EL (cell line): ENCODE data around the gene CHRNA7.

Experiments used
- DNase-seq: peaks from one replicate; pipeline ENCODE4 v3.0.0-alpha.2; 2016

Gene CHRNA7

GRCh38 chr15:32029862-32030781 is at the start of gene CHRNA7:
TSS of gene CHRNA7 (plus strand) at chr15:32030515. CDS start at chr15:32030595, 80 bp downstream.
- DNase-seq: peak; percentile 8

GRCh38 chr15:31985607-31986006 is 44.7 kb upstream of the CHRNA7 start:
- no peak for DNase-seq

GRCh38 chr15:31993062-31993461 is 37.3 kb upstream of the CHRNA7 start:
- no peak for DNase-seq

GRCh38 chr15:31997711-31998110 is 32.6 kb upstream of the CHRNA7 start:
- DNase-seq: no peak

GRCh38 chr15:32003558-32003957 is 26.8 kb upstream of the CHRNA7 start:
- DNase-seq: no peak

GRCh38 chr15:32004249-32004648 is 26.1 kb upstream of the CHRNA7 start:
- no peak for DNase-seq

GRCh38 chr15:32007355-32007960 is 22.9 kb upstream of the CHRNA7 start:
- DNase-seq: no peak

- DNase-seq: no peak
Observed at GRCh38 chr15:32014953-32015352, 15.4 kb upstream of the CHRNA7 start.

GRCh38 chr15:32020156-32020555 is 10.2 kb upstream of the CHRNA7 start:
- no peak for DNase-seq

- DNase-seq: no peak
Observed at GRCh38 chr15:32028921-32029320, 1.4 kb upstream of the CHRNA7 start.

- no peak for DNase-seq
Observed at GRCh38 chr15:32029409-32029861, 880 bp upstream of the CHRNA7 start.

GRCh38 chr15:32030795-32031194 is 480 bp downstream of the CHRNA7 start:
- no peak for DNase-seq

- DNase-seq: no peak
Observed at GRCh38 chr15:32033186-32033890, 3.0 kb downstream of the CHRNA7 start.

GRCh38 chr15:32034106-32034505 is 3.8 kb downstream of the CHRNA7 start:
- no peak for DNase-seq

GRCh38 chr15:32035285-32035684 is 5.0 kb downstream of the CHRNA7 start:
- no peak for DNase-seq

GRCh38 chr15:32036971-32037370 is 6.7 kb downstream of the CHRNA7 start:
- no peak for DNase-seq

GRCh38 chr15:32041294-32041693 is 11.0 kb downstream of the CHRNA7 start:
- DNase-seq: no peak

GRCh38 chr15:32042269-32042972 is 12.1 kb downstream of the CHRNA7 start:
- peak; percentile 3 for DNase-seq

GRCh38 chr15:32053719-32054118 is 23.4 kb downstream of the CHRNA7 start:
- no peak for DNase-seq

- DNase-seq: no peak
Observed at GRCh38 chr15:32057876-32058425, 27.6 kb downstream of the CHRNA7 start.

- DNase-seq: no peak
Observed at GRCh38 chr15:32060706-32061105, 30.4 kb downstream of the CHRNA7 start.

- no peak for DNase-seq
Observed at GRCh38 chr15:32067115-32067514, 36.8 kb downstream of the CHRNA7 start.
